HepG2 (cell line): ENCODE measurements around the gene TMEM240. TPM values are rescaled to one million over a fixed set of nuclear protein-coding genes. Genes with fewer than 3 reads are reported as not detected.

Source experiments
- GLI4 ChIP-seq: sonication (generic); formaldehyde crosslinking; IDR thresholded peaks from 2 replicates; pipeline ENCODE4 v1.5.1; 2020; ENCODE audit warnings: missing genetic modification reagents, mild to moderate bottlenecking, moderate library complexity, borderline replicate concordance
- GZF1 ChIP-seq: sonication (generic); formaldehyde crosslinking; IDR thresholded peaks from 2 replicates; pipeline ENCODE4 v1.5.1; 2020; ENCODE audit warnings: mild to moderate bottlenecking, missing genetic modification reagents
- HCFC1 ChIP-seq: fragments of 150-350 bp; IDR thresholded peaks from 2 replicates; pipeline ENCODE4 v1.6.1; 2014; ENCODE audit warnings: low read depth, low read length
- SOX5 ChIP-seq: IDR thresholded peaks from 2 replicates; pipeline ENCODE4 v1.6.1; 2016; ENCODE audit warnings: borderline replicate concordance
- SOX6 ChIP-seq, 2 experiments: fragments of 450-650 bp in 1 of 2; sonication (generic) in 1 of 2; formaldehyde crosslinking in 1 of 2; IDR thresholded peaks; 2 replicates each; pipeline versions ENCODE4 v1.4.0 to v1.6.1; 2017 to 2020; ENCODE audit warnings: antibody characterized with exemption in 1 of 2, mild to moderate bottlenecking in 1 of 2, missing genetic modification reagents in 1 of 2
- ZNF230 ChIP-seq: sonication (generic); formaldehyde crosslinking; IDR thresholded peaks from 2 replicates; pipeline ENCODE4 v1.4.0; 2020; ENCODE audit warnings: mild to moderate bottlenecking, missing genetic modification reagents
- ZNF33A ChIP-seq: sonication (generic); formaldehyde crosslinking; IDR thresholded peaks from 2 replicates; pipeline ENCODE4 v1.5.1; 2020; ENCODE audit warnings: missing genetic modification reagents, mild to moderate bottlenecking, moderate library complexity, borderline replicate concordance
- ZNF431 ChIP-seq: sonication (generic); formaldehyde crosslinking; IDR thresholded peaks from 2 replicates; pipeline ENCODE4 v1.9.0; 2022; ENCODE audit warnings: missing genetic modification reagents, low read depth, mild to moderate bottlenecking, borderline replicate concordance
- ZNF577 ChIP-seq: sonication (generic); formaldehyde crosslinking; IDR thresholded peaks from 2 replicates; pipeline ENCODE4 v1.4.0; 2020; ENCODE audit warnings: mild to moderate bottlenecking, low read depth, missing genetic modification reagents, borderline replicate concordance
- ZNF790 ChIP-seq: sonication (generic); formaldehyde crosslinking; IDR thresholded peaks from 2 replicates; pipeline ENCODE4 v1.8.0; 2022; ENCODE audit warnings: missing genetic modification reagents, mild to moderate bottlenecking, borderline replicate concordance
- polyA plus RNA-seq, 8 experiments: library from polyadenylated mRNA; depleted of rRNA in 3 of 8; stranded (reverse) in 7 of 8; unstranded in 1 of 8; fragments of >200 nt; fragmentation: Illumina TruSeq in 4 of 8; extraction: Trizol in 4 of 8; gene quantifications; 2 replicates each; pipeline versions ENCODE4 v1.2.1 to v1.2.3, GENCODE V29; 2011 to 2016; ENCODE audit warnings: low read depth in 4 of 8, missing spikeins in 1 of 8, mixed read lengths in 1 of 8; ENCODE audit not compliant: insufficient read depth in 1 of 8
- total RNA-seq, 5 experiments: library from RNA; depleted of rRNA; stranded (reverse); fragments of >200 nt; fragmentation: Illumina TruSeq; extraction: Trizol; gene quantifications; 2 replicates each; pipeline ENCODE4 v1.2.3, GENCODE V29; 2016; ENCODE audit warnings: low read depth in 1 of 5
- TF ChIP-seq, protein P1 (sequence below): sonication (generic); formaldehyde crosslinking; IDR thresholded peaks from 2 replicates; pipeline ENCODE4 v1.4.0; 2020; ENCODE audit warnings: missing genetic modification reagents, mild to moderate bottlenecking, borderline replicate concordance
- TF ChIP-seq, protein P2 (sequence below): sonication (generic); formaldehyde crosslinking; IDR thresholded peaks from 2 replicates; pipeline ENCODE4 v1.4.0; 2020; ENCODE audit warnings: low read depth, missing genetic modification reagents
- TF ChIP-seq, protein P3 (sequence below): sonication (generic); formaldehyde crosslinking; IDR thresholded peaks from 2 replicates; pipeline ENCODE4 v1.8.0; 2022; ENCODE audit warnings: missing genetic modification reagents, mild to moderate bottlenecking, borderline replicate concordance
- TF ChIP-seq, protein P4 (sequence below): sonication (generic); formaldehyde crosslinking; IDR thresholded peaks from 2 replicates; pipeline ENCODE4 v1.8.1; 2023; ENCODE audit warnings: mild to moderate bottlenecking, missing genetic modification reagents, borderline replicate concordance
- TF ChIP-seq, protein P5 (sequence below): sonication (generic); formaldehyde crosslinking; IDR thresholded peaks from 2 replicates; pipeline ENCODE4 v1.4.0; 2020; ENCODE audit warnings: missing genetic modification reagents

The TMEM240 gene
- total and polyA plus RNA-seq, 2 of the 13 experiments (the other 11 are each of a cell fraction or from before 2014, with no cell fraction given), result 0.17 TPM; not detected in 1

DNA sequence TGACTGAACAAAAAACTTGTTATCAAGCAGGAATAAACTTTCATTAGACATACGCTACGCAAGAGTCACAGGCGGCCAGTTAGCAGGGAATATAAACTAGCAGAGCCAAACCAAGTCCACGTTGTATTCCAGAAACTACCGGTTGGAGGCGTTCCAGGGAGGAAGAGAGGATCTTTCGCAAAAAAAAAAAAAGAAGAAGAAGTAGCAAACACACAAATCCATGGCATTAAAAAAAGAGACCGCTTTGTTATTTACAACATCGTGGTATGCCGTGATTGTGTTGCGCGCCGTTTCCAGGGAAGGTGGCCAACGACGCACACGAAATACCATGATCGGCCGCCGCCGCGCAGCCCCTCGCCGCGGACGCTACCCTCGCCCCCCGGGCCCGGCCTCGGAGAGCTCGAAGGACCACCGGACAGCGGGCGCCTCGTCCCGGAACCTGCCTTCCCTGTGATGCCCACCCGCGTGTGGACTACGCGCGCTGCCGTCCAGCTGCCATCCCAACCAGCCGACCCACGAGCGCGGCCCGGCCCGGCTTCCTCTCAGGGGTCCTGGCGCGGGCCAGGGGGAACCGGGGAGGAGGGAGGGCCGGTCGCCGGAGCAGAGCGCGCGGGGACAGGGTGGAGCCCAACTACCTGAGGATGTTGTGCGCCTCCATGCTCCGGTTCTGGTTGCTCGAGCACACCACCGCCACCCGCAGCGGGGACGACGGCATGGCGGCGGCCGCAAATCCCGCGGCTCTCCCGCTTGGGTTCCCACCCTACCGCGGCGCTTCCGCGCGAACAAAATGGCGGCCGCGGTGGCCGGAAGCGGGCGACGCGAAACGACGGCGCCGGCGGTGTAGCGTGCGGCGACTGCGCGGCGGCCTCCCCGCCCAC, 33.7 kb upstream of the TMEM240 start (continued):
- TF ChIP-seq, protein P1, sequence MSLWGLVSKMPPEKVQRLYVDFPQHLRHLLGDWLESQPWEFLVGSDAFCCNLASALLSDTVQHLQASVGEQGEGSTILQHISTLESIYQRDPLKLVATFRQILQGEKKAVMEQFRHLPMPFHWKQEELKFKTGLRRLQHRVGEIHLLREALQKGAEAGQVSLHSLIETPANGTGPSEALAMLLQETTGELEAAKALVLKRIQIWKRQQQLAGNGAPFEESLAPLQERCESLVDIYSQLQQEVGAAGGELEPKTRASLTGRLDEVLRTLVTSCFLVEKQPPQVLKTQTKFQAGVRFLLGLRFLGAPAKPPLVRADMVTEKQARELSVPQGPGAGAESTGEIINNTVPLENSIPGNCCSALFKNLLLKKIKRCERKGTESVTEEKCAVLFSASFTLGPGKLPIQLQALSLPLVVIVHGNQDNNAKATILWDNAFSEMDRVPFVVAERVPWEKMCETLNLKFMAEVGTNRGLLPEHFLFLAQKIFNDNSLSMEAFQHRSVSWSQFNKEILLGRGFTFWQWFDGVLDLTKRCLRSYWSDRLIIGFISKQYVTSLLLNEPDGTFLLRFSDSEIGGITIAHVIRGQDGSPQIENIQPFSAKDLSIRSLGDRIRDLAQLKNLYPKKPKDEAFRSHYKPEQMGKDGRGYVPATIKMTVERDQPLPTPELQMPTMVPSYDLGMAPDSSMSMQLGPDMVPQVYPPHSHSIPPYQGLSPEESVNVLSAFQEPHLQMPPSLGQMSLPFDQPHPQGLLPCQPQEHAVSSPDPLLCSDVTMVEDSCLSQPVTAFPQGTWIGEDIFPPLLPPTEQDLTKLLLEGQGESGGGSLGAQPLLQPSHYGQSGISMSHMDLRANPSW (CRISPR knock-in tag), result peak; percentile 12; the same call in 1 of the 2 replicates
- TF ChIP-seq GLI4 (CRISPR knock-in tag) (no peak), ZNF431 (CRISPR knock-in tag) (peak; percentile 36; the same call in 1 of the 2 replicates), HCFC1 (no peak), GZF1 (CRISPR knock-in tag) (no peak), ZNF230 (CRISPR knock-in tag) (no peak), SOX6 (IDR thresholded peaks at IDR 0.05) (no peak), SOX6 (CRISPR knock-in tag; IDR thresholded peaks at IDR 0.05) (no peak), SOX5 (CRISPR knock-in tag) (no peak), ZNF790 (CRISPR knock-in tag) (no peak), ZNF33A (CRISPR knock-in tag) (no peak), ZNF577 (CRISPR knock-in tag) (no peak)
- TF ChIP-seq, protein P2, sequence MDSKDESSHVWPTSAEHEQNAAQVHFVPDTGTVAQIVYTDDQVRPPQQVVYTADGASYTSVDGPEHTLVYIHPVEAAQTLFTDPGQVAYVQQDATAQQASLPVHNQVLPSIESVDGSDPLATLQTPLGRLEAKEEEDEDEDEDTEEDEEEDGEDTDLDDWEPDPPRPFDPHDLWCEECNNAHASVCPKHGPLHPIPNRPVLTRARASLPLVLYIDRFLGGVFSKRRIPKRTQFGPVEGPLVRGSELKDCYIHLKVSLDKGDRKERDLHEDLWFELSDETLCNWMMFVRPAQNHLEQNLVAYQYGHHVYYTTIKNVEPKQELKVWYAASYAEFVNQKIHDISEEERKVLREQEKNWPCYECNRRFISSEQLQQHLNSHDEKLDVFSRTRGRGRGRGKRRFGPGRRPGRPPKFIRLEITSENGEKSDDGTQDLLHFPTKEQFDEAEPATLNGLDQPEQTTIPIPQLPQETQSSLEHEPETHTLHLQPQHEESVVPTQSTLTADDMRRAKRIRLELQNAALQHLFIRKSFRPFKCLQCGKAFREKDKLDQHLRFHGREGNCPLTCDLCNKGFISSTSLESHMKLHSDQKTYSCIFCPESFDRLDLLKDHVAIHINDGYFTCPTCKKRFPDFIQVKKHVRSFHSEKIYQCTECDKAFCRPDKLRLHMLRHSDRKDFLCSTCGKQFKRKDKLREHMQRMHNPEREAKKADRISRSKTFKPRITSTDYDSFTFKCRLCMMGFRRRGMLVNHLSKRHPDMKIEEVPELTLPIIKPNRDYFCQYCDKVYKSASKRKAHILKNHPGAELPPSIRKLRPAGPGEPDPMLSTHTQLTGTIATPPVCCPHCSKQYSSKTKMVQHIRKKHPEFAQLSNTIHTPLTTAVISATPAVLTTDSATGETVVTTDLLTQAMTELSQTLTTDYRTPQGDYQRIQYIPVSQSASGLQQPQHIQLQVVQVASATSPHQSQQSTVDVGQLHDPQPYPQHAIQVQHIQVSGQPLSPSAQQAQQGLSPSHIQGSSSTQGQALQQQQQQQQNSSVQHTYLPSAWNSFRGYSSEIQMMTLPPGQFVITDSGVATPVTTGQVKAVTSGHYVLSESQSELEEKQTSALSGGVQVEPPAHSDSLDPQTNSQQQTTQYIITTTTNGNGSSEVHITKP (CRISPR knock-in tag), result no peak
- TF ChIP-seq, protein P3, sequence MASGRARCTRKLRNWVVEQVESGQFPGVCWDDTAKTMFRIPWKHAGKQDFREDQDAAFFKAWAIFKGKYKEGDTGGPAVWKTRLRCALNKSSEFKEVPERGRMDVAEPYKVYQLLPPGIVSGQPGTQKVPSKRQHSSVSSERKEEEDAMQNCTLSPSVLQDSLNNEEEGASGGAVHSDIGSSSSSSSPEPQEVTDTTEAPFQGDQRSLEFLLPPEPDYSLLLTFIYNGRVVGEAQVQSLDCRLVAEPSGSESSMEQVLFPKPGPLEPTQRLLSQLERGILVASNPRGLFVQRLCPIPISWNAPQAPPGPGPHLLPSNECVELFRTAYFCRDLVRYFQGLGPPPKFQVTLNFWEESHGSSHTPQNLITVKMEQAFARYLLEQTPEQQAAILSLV (CRISPR knock-in tag), result no peak
- TF ChIP-seq, protein P4, sequence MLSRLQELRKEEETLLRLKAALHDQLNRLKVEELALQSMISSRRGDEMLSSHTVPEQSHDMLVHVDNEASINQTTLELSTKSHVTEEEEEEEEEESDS, result no peak
- TF ChIP-seq, protein P5, sequence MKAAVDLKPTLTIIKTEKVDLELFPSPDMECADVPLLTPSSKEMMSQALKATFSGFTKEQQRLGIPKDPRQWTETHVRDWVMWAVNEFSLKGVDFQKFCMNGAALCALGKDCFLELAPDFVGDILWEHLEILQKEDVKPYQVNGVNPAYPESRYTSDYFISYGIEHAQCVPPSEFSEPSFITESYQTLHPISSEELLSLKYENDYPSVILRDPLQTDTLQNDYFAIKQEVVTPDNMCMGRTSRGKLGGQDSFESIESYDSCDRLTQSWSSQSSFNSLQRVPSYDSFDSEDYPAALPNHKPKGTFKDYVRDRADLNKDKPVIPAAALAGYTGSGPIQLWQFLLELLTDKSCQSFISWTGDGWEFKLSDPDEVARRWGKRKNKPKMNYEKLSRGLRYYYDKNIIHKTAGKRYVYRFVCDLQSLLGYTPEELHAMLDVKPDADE, result no peak
